HEK293T (cell line): ENCODE measurements around the gene R3HDM2.

Experiments
- CTCF ChIA-PET: fragments of 350-600 bp; formaldehyde crosslinking; extraction: SDS; loops from one replicate; lab custom pipeline; 2021; ENCODE audit warnings: antibody characterized with exemption, inconsistent platforms; lab: Yijun Ruan, JAX
- POLR2A ChIA-PET: fragments of 350-600 bp; formaldehyde crosslinking; extraction: SDS; loops from one replicate; lab custom pipeline; 2020; ENCODE audit warnings: antibody characterized with exemption, inconsistent platforms; lab: Yijun Ruan, JAX
- DNase-seq: peaks from one replicate; pipeline ENCODE4 v3.0.0; 2012; ENCODE audit warnings: mixed read lengths; ENCODE audit errors: extremely low spot score
- ARNT ChIP-seq: fragments of 450-650 bp; IDR thresholded peaks from 2 replicates; pipeline ENCODE4 v1.6.1; 2017; ENCODE audit warnings: mild to moderate bottlenecking
- BHLHE40 ChIP-seq: fragments of 450-650 bp; IDR thresholded peaks from 2 replicates; pipeline ENCODE4 v1.6.1; 2016; ENCODE audit warnings: mild to moderate bottlenecking, moderate library complexity, borderline replicate concordance
- CTBP1 ChIP-seq: fragments of 450-650 bp; IDR thresholded peaks from 2 replicates; pipeline ENCODE4 v1.6.1; 2016; ENCODE audit warnings: borderline replicate concordance
- ELF4 ChIP-seq: fragments of 450-650 bp; IDR thresholded peaks from 2 replicates; pipeline ENCODE4 v1.6.1; 2017; ENCODE audit warnings: antibody characterized with exemption
- FOXA1 ChIP-seq: fragments of 450-650 bp; IDR thresholded peaks from 2 replicates; pipeline ENCODE4 v1.6.1; 2016; ENCODE audit warnings: mild to moderate bottlenecking
- FOXK2 ChIP-seq: fragments of 450-650 bp; IDR thresholded peaks from 2 replicates; pipeline ENCODE4 v1.6.1; 2016; ENCODE audit warnings: mild to moderate bottlenecking
- FOXM1 ChIP-seq: fragments of 450-650 bp; IDR thresholded peaks from 2 replicates; pipeline ENCODE4 v1.6.1; 2017; ENCODE audit warnings: mild to moderate bottlenecking, borderline replicate concordance
- HDGF ChIP-seq: fragments of 450-650 bp; IDR thresholded peaks from 2 replicates; pipeline ENCODE4 v1.6.1; 2017; ENCODE audit warnings: antibody characterized with exemption, borderline replicate concordance
- L3MBTL2 ChIP-seq: fragments of 450-650 bp; conservative IDR thresholded peaks from 2 replicates; pipeline ENCODE4 v1.6.1; 2016; ENCODE audit warnings: mild to moderate bottlenecking
- LEF1 ChIP-seq: fragments of 450-650 bp; IDR thresholded peaks from 2 replicates; pipeline ENCODE4 v1.6.1; 2017; ENCODE audit warnings: mild to moderate bottlenecking, borderline replicate concordance
- NFRKB ChIP-seq: fragments of 450-650 bp; IDR thresholded peaks from 2 replicates; pipeline ENCODE4 v1.6.1; 2016; ENCODE audit warnings: mild to moderate bottlenecking, moderate library complexity
- PKNOX1 ChIP-seq: fragments of 450-650 bp; IDR thresholded peaks from 2 replicates; pipeline ENCODE4 v1.6.1; 2016
- SP1 ChIP-seq: fragments of 450-650 bp; IDR thresholded peaks from 2 replicates; pipeline ENCODE4 v1.6.1; 2017
- SUZ12 ChIP-seq: fragments of 450-650 bp; IDR thresholded peaks from 2 replicates; pipeline ENCODE4 v1.6.1; 2016; ENCODE audit warnings: mild to moderate bottlenecking
- TARDBP ChIP-seq: fragments of 450-650 bp; IDR thresholded peaks from 2 replicates; pipeline ENCODE4 v1.6.1; 2016
- ZNF384 ChIP-seq: fragments of 450-650 bp; IDR thresholded peaks from 2 replicates; pipeline ENCODE4 v1.6.1; 2016

R3HDM2 gene

GRCh38 chr12:57330992-57331391, 99.9 kb downstream of the R3HDM2 start:
- ChIA-PET POLR2A (no interaction called here), CTCF (no interaction called here)
- no peak for TF ChIP-seq FOXK2
- TF ChIP-seq FOXA1, result no peak
- TF ChIP-seq L3MBTL2, result no peak
- TF ChIP-seq TARDBP, result no peak
- TF ChIP-seq ARNT, result no peak
- TF ChIP-seq SUZ12, result no peak
- TF ChIP-seq NFRKB, result no peak
- TF ChIP-seq SP1, result no peak
- TF ChIP-seq FOXM1, result no peak
- TF ChIP-seq HDGF, result no peak
- TF ChIP-seq LEF1, result no peak
- TF ChIP-seq BHLHE40, result no peak
- no peak for TF ChIP-seq ELF4
- no peak for TF ChIP-seq ZNF384
- TF ChIP-seq CTBP1, result no peak
- no peak for TF ChIP-seq PKNOX1
- no peak for DNase-seq

GRCh38 chr12:57329219-57329618, 101.6 kb downstream of the R3HDM2 start:
- CTCF ChIA-PET, result no interaction called here
- TF ChIP-seq HDGF, result no peak
- TF ChIP-seq ZNF384, result no peak
- no peak for TF ChIP-seq ELF4
- no peak for TF ChIP-seq TARDBP
- no peak for TF ChIP-seq FOXA1
- TF ChIP-seq SP1, result no peak
- TF ChIP-seq CTBP1, result no peak
- no peak for TF ChIP-seq LEF1
- no peak for TF ChIP-seq NFRKB
- TF ChIP-seq PKNOX1, result no peak
- no peak for TF ChIP-seq L3MBTL2
- no peak for TF ChIP-seq FOXK2
- TF ChIP-seq FOXM1, result no peak
- TF ChIP-seq SUZ12, result no peak
- POLR2A ChIA-PET, result no interaction called here
- no peak for DNase-seq

DNA sequence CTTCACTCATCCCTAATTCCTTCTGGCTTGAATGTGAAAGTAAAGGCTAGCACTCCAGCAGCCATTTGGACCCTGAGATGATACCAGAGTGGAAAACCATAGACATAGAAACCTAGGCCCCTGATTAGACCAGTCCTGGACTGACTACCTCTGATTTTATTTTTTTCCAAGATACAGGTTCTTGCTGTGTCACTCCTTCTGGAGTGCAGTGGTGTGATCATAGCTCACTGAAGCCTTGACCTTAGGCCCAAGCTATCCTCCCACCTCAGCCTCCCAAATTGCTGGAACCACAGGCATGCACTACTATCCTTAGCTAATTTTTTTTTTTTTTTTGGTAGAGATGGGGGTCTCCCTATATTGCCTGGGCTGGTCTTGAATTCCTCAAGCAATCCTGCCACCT, 105.4 kb downstream of the R3HDM2 start:
- no peak for TF ChIP-seq ELF4
- TF ChIP-seq FOXA1, result no peak
- TF ChIP-seq CTBP1, result no peak
- no peak for TF ChIP-seq ARNT
- TF ChIP-seq LEF1, result no peak
- TF ChIP-seq BHLHE40, result no peak
- TF ChIP-seq PKNOX1, result no peak
- no peak for TF ChIP-seq L3MBTL2
- CTCF ChIA-PET, result interaction anchor here (0.6 to 1.0 kb wide), 3 partner anchors 10 to 77 kb away, joined by 3 to 7 read pairs (median 6); no protein-coding TSS in a partner anchor
- POLR2A ChIA-PET, result no interaction called here
- no peak for DNase-seq

GRCh38 chr12:57323416-57323815, 107.4 kb downstream of the R3HDM2 start:
- DNase-seq, result no peak
- ChIA-PET POLR2A (no interaction called here), CTCF (no interaction called here)
- TF ChIP-seq TARDBP, result no peak
- no peak for TF ChIP-seq ZNF384
- no peak for TF ChIP-seq L3MBTL2
- no peak for TF ChIP-seq PKNOX1
- TF ChIP-seq FOXK2, result no peak
- TF ChIP-seq HDGF, result no peak
- no peak for TF ChIP-seq FOXA1
- TF ChIP-seq NFRKB, result no peak
- TF ChIP-seq LEF1, result no peak
- no peak for TF ChIP-seq SUZ12
- no peak for TF ChIP-seq CTBP1

DNA sequence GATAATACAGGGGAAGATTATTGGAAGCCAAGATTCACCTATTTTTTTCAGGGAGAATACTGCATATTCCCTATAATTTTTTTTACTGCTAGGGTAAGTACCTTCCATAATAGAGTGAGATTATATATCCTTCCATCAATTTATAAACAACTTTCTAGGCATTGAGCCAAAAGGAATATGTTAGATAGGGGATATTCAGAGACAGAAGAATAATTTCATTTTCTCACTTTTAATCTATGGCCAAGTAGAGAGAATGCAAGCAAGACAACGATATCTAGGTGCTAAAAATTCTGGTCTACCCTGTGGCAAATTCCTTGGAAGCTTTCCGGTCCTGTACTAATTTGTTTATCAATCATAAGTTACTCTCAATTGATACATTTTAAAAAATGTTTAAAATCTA, 110.2 kb downstream of the R3HDM2 start:
- no peak for TF ChIP-seq FOXK2
- no peak for TF ChIP-seq FOXA1
- no peak for TF ChIP-seq L3MBTL2
- TF ChIP-seq ELF4, result no peak
- no peak for TF ChIP-seq NFRKB
- TF ChIP-seq HDGF, result no peak
- TF ChIP-seq SP1, result no peak
- TF ChIP-seq TARDBP, result no peak
- TF ChIP-seq BHLHE40, result no peak
- no peak for TF ChIP-seq LEF1
- TF ChIP-seq SUZ12, result no peak
- no peak for TF ChIP-seq ARNT
- CTCF ChIA-PET, result interaction anchor here (0.7 kb wide), 1 partner anchor 39 kb away, joined by 3 read pairs; no protein-coding TSS in a partner anchor
- DNase-seq, result no peak
- POLR2A ChIA-PET, result interaction anchor here (1.5 kb wide), 1 partner anchor 132 kb away, joined by 4 read pairs; no protein-coding TSS in a partner anchor
